HEK293T (cell line): ENCODE measurements around the gene ADTRP.

Source experiments
- ARNT ChIP-seq: fragments of 450-650 bp; IDR thresholded peaks from 2 replicates; pipeline ENCODE4 v1.6.1; 2017; ENCODE audit warnings: mild to moderate bottlenecking
- BHLHE40 ChIP-seq: fragments of 450-650 bp; IDR thresholded peaks from 2 replicates; pipeline ENCODE4 v1.6.1; 2016; ENCODE audit warnings: mild to moderate bottlenecking, moderate library complexity, borderline replicate concordance
- ELF4 ChIP-seq: fragments of 450-650 bp; IDR thresholded peaks from 2 replicates; pipeline ENCODE4 v1.6.1; 2017; ENCODE audit warnings: antibody characterized with exemption
- FOXM1 ChIP-seq: fragments of 450-650 bp; IDR thresholded peaks from 2 replicates; pipeline ENCODE4 v1.6.1; 2017; ENCODE audit warnings: mild to moderate bottlenecking, borderline replicate concordance
- HDGF ChIP-seq: fragments of 450-650 bp; IDR thresholded peaks from 2 replicates; pipeline ENCODE4 v1.6.1; 2017; ENCODE audit warnings: antibody characterized with exemption, borderline replicate concordance
- SP1 ChIP-seq: fragments of 450-650 bp; IDR thresholded peaks from 2 replicates; pipeline ENCODE4 v1.6.1; 2017
- TARDBP ChIP-seq: fragments of 450-650 bp; IDR thresholded peaks from 2 replicates; pipeline ENCODE4 v1.6.1; 2016

DNA sequence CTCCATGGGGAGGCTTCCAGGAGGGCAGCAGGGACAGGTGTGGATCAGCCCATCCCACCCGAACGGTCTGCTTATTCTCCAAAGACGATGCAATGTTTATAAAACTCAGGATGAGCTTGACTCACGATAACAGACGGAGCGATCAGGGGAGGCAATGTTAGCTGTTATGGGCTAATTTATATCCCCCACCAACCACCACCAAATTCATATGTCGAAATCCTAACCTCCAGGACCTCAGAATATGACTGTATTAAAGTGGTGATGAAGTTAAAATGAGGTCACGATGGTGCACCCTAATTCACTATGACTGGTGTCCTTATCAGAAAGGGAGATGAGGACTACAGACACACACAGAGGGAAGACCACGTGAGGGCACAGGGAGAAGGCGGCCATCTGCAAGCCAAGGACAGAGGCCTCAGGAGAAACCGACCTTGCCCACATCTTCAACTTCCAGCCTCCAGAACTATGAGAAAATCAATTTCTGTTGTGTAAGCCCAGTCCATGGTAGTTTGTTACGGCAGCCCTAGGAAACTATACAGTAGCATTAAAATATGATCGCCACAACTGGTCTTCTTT lies 7.0 kb downstream of the ADTRP start:
- TF ChIP-seq BHLHE40 = no peak
- TF ChIP-seq TARDBP = no peak
- TF ChIP-seq SP1 = no peak
- TF ChIP-seq ARNT = no peak
- no peak for TF ChIP-seq ELF4
- TF ChIP-seq FOXM1 = no peak
- TF ChIP-seq HDGF = no peak
